Keratinocyte (primary cell): ENCODE measurements around the gene WDR70. TPM values are rescaled to one million over a fixed set of nuclear protein-coding genes. Genes with fewer than 3 reads are reported as not detected.

ENCODE experiments used
- DNase-seq: peaks from one replicate; pipeline ENCODE4 v3.0.0-alpha.2; 2011; ENCODE audit warnings: low read depth, missing footprints, low spot score
- FAIRE-seq: peaks from 2 replicates; lab custom pipeline; 2011; peaks lifted over from hg19 to GRCh38; lab: Jason Lieb, UNC
- H2AFZ ChIP-seq: 2 replicates; pipeline ENCODE4 v1.6.0; 2012; ENCODE audit warnings: low read length, control low read depth, inconsistent platforms; ENCODE audit not compliant: control insufficient read depth
- H3K27ac ChIP-seq: 2 replicates; pipeline ENCODE4 v1.5.1; 2011; ENCODE audit warnings: low read length; ENCODE audit not compliant: control insufficient read depth, insufficient read depth
- H3K27me3 ChIP-seq: 3 replicates; pipeline ENCODE4 v1.6.0; 2011; ENCODE audit warnings: low read length; ENCODE audit not compliant: control insufficient read depth, insufficient read depth; ENCODE audit errors: extremely low read depth
- H3K36me3 ChIP-seq, 2 experiments: 2 replicates in 1 of 2; 3 replicates in 1 of 2; pipeline ENCODE4 v1.5.1; 2011; ENCODE audit warnings: low read length in 2 of 2, mild to moderate bottlenecking in 1 of 2; ENCODE audit not compliant: control insufficient read depth in 2 of 2, insufficient read depth in 2 of 2; ENCODE audit errors: extremely low read depth in 1 of 2
- H3K4me1 ChIP-seq: 3 replicates; pipeline ENCODE4 v1.5.1; 2011; ENCODE audit warnings: low read length; ENCODE audit not compliant: control insufficient read depth, insufficient read depth; ENCODE audit errors: extremely low read depth
- H3K4me2 ChIP-seq: 3 replicates; pipeline ENCODE4 v1.6.0; 2011; ENCODE audit warnings: low read depth, low read length; ENCODE audit not compliant: control insufficient read depth, insufficient read depth; ENCODE audit errors: extremely low read depth
- H3K4me3 ChIP-seq, 3 experiments: fragments of 200-600 bp in 1 of 3; sonication (generic) in 1 of 3; 2 replicates in 2 of 3; 3 replicates in 1 of 3; pipeline ENCODE4 v1.5.1; 2011 to 2016; ENCODE audit warnings: low read length in 3 of 3, mild to moderate bottlenecking in 3 of 3, control low read depth in 2 of 3, inconsistent platforms in 1 of 3, low read depth in 1 of 3, mixed read lengths in 1 of 3, mixed run types in 1 of 3, moderate library complexity in 1 of 3; ENCODE audit not compliant: control insufficient read depth in 2 of 3, insufficient read depth in 2 of 3; ENCODE audit errors: extremely low read depth in 1 of 3
- H3K79me2 ChIP-seq: 2 replicates; pipeline ENCODE4 v1.6.0; 2012; ENCODE audit warnings: low read length; ENCODE audit not compliant: control insufficient read depth, insufficient read depth
- H3K9ac ChIP-seq: 3 replicates; pipeline ENCODE4 v1.6.0; 2011; ENCODE audit warnings: low read length; ENCODE audit not compliant: control insufficient read depth, insufficient read depth; ENCODE audit errors: extremely low read depth
- H3K9me1 ChIP-seq: 3 replicates; pipeline ENCODE4 v1.6.0; 2011; ENCODE audit warnings: low read length; ENCODE audit not compliant: control insufficient read depth, insufficient read depth; ENCODE audit errors: extremely low read depth
- H3K9me3 ChIP-seq: 2 replicates; pipeline ENCODE4 v1.5.1; 2012; ENCODE audit warnings: low read depth, low read length; ENCODE audit not compliant: control insufficient read depth
- H4K20me1 ChIP-seq: 3 replicates; pipeline ENCODE4 v1.6.0; 2011; ENCODE audit warnings: low read length; ENCODE audit not compliant: control insufficient read depth, insufficient read depth; ENCODE audit errors: extremely low read depth
- EZH2 ChIP-seq: IDR thresholded peaks from one replicate; pipeline ENCODE4 v1.6.1; 2012; ENCODE audit warnings: inconsistent platforms, mild to moderate bottlenecking, low read length, moderate library complexity
- dilution Hi-C: fragments of 300-500 bp; cut with MboI; formaldehyde crosslinking; loops from one replicate; pipeline ENCODE4 v1.7.0; 2020; ENCODE audit warnings: low sequenced_read_pairs; ENCODE audit not compliant: extremely low pct_ligation_motif_present
- polyA plus RNA-seq, 5 experiments: library from polyadenylated mRNA; depleted of rRNA in 3 of 5; stranded (reverse) in 3 of 5; stranded (forward) in 1 of 5; unstranded in 1 of 5; fragments of >200 nt; gene quantifications; 1 replicate in 1 of 5; 2 replicates in 3 of 5; 3 replicates in 1 of 5; pipeline versions ENCODE4 v1.2.1 to v1.2.3, GENCODE V29; 2011 to 2012; ENCODE audit warnings: missing spikeins in 2 of 5, low read depth in 1 of 5, low replicate concordance in 1 of 5
- TF ChIP-seq, protein P1 (sequence below), 3 experiments: IDR thresholded peaks in 1 of 3; conservative IDR thresholded peaks in 1 of 3; optimal IDR thresholded peaks in 1 of 3; 2 replicates in 2 of 3; 3 replicates in 1 of 3; pipeline versions ENCODE3 to v1.5.1; 2011; ENCODE audit warnings: low read length in 3 of 3, mild to moderate bottlenecking in 3 of 3, moderate library complexity in 2 of 3, control low read depth in 1 of 3, inconsistent platforms in 1 of 3; ENCODE audit not compliant: insufficient read depth in 2 of 3; ENCODE audit errors: extremely low read depth in 1 of 3

The WDR70 gene
- polyA plus RNA-seq, 1 donor (not counting 4 experiments of a cell fraction or from before 2014, with no cell fraction given): 25.1 TPM

DNA sequence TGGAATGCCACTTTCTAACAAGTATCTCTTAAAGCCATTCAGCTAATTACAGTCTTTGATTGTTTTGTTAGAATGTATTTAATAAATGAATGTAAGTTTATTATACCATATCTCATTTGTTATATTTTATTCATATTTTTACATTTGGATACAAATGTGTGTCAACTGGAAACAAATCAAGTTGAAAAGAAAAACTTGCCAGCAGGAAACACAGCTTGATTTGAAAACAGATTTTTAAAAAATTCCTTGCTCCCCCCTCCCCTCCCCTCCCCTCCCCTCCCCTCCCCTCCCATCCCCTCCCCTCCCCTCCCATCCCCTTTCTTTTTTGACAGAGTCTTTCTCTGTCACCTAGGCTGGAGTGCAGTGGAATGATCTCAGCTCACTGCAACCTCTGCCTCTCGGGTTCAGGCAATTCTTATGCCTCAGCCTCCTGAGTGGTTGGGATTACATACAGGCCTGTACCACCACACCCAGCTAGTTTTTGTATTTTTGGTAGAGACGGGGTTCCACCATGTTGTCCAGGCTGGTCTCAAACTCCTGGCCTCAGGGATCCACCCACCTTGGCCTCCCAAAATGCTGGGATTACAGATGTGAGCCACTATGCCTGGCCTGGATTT lies 227.6 kb downstream of the WDR70 start:
- Histone ChIP-seq H3K4me2 (no peak overlapping the region), H2AFZ (no peak overlapping the region), H3K4me3 (no peak overlapping the region), H3K9me3 (no peaks in the 10 kb centered on the region), H3K27ac (no peak overlapping the region), H3K36me3 (peaks cover 0 to 2% of the 10 kb centered on the region in 2 experiments), H3K4me1 (no peaks in the 10 kb centered on the region), H3K27me3 (no peaks in the 10 kb centered on the region), H3K9me1 (no peaks in the 10 kb centered on the region), H4K20me1 (no peaks in the 10 kb centered on the region), H3K79me2 (no peaks in the 10 kb centered on the region), H3K9ac (no peak overlapping the region)
- TF ChIP-seq EZH2: no peak
- TF ChIP-seq, protein P1, sequence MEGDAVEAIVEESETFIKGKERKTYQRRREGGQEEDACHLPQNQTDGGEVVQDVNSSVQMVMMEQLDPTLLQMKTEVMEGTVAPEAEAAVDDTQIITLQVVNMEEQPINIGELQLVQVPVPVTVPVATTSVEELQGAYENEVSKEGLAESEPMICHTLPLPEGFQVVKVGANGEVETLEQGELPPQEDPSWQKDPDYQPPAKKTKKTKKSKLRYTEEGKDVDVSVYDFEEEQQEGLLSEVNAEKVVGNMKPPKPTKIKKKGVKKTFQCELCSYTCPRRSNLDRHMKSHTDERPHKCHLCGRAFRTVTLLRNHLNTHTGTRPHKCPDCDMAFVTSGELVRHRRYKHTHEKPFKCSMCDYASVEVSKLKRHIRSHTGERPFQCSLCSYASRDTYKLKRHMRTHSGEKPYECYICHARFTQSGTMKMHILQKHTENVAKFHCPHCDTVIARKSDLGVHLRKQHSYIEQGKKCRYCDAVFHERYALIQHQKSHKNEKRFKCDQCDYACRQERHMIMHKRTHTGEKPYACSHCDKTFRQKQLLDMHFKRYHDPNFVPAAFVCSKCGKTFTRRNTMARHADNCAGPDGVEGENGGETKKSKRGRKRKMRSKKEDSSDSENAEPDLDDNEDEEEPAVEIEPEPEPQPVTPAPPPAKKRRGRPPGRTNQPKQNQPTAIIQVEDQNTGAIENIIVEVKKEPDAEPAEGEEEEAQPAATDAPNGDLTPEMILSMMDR (optimal IDR thresholded peaks at IDR 0.05 in 1 of 3, IDR thresholded peaks at IDR 0.05 in 1 of 3, conservative IDR thresholded peaks at IDR 0.05 in 1 of 3; ENCODE audit: extremely low read depth in 1 of 3, insufficient read depth in 2 of 3, low read length in 3 of 3): no peak
- dilution Hi-C loops: no loop called here
- no peak for FAIRE-seq
- DNase-seq: no peak

DNA sequence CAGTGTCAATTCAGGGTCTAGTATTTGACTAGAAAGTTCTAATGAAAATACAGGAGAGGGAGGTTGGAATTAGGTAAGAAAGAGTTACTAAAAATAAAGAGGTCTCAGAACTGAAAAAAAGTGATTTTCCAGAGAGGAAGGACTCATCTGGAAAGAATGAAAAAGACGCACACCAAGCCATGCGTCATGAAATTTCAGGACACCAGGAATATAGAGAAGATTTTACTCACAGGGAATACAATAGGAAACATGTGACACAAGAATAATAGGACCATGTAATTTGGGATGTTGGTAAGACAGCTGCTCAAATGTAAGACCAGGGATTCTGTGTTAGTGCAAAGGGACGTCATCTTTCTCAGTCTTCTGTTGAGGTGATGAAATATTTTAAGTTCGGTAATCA lies 236.1 kb downstream of the WDR70 start:
- dilution Hi-C loops: no loop called here
- no peaks in the 10 kb centered on the region for H3K79me2 ChIP-seq
- H3K9me3 ChIP-seq: no peaks in the 10 kb centered on the region
- no peak overlapping the region for H2AFZ ChIP-seq
- H4K20me1 ChIP-seq: no peaks in the 10 kb centered on the region
- no peak overlapping the region for H3K9ac ChIP-seq
- H3K27me3 ChIP-seq: no peaks in the 10 kb centered on the region
- no peaks in the 10 kb centered on the region for H3K36me3 ChIP-seq
- no peak for FAIRE-seq
- H3K4me1 ChIP-seq: no peaks in the 10 kb centered on the region
- H3K27ac ChIP-seq: no peak overlapping the region
- H3K4me2 ChIP-seq: no peak overlapping the region
- TF ChIP-seq, protein P1 (optimal IDR thresholded peaks at IDR 0.05 in 1 of 3, IDR thresholded peaks at IDR 0.05 in 1 of 3, conservative IDR thresholded peaks at IDR 0.05 in 1 of 3; ENCODE audit: extremely low read depth in 1 of 3, insufficient read depth in 2 of 3, low read length in 3 of 3): no peak
- TF ChIP-seq EZH2: no peak
- no peak for DNase-seq
- no peaks in the 10 kb centered on the region for H3K9me1 ChIP-seq
- no peak overlapping the region for H3K4me3 ChIP-seq
